ENCODE data around the gene UBQLN3.

The UBQLN3 gene

GRCh38 chr11:5505363-5506048, 4.3 kb downstream of the UBQLN3 start:
- DNase-seq (ENCODE audit: low spot score) = no peak

- no peak for DNase-seq (ENCODE audit: low spot score)
Observed at GRCh38 chr11:5504403-5504921, 5.3 kb downstream of the UBQLN3 start.

DNA sequence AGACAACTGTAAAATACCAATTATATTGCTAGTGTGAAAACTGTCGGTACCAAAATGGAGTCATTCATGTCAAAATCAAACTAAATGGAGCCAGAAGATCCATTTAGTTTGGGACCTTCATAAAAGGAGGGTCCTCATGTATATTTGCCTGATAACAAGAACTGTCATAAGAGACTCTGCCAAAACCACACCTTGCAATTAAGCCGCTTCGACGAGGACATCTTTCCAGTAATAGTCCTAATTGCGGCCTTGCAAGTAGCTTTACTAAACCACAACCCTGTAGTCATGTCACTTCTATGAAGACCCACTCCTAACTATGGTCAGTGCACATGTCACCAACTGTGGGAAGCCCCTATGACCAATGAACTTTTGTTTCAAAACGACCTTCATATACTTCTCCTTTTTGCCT, 9.4 kb downstream of the UBQLN3 start:
- no peak for DNase-seq (ENCODE audit: low spot score)

GRCh38 chr11:5499671-5500070, 10.1 kb downstream of the UBQLN3 start:
- DNase-seq (ENCODE audit: low spot score) = no peak

GRCh38 chr11:5489576-5490357, 20.0 kb downstream of the UBQLN3 start:
- peak; percentile 44 for DNase-seq (ENCODE audit: low spot score)

- DNase-seq (ENCODE audit: low spot score) = no peak
Observed at GRCh38 chr11:5488798-5489399, 20.9 kb downstream of the UBQLN3 start.

GRCh38 chr11:5488385-5488784, 21.4 kb downstream of the UBQLN3 start, which contains the start of gene OR52D1:
OR52D1 (plus strand) TSS chr11:5488685; CDS start chr11:5488707, 22 bp downstream.
- DNase-seq (ENCODE audit: low spot score) = no peak

DNA sequence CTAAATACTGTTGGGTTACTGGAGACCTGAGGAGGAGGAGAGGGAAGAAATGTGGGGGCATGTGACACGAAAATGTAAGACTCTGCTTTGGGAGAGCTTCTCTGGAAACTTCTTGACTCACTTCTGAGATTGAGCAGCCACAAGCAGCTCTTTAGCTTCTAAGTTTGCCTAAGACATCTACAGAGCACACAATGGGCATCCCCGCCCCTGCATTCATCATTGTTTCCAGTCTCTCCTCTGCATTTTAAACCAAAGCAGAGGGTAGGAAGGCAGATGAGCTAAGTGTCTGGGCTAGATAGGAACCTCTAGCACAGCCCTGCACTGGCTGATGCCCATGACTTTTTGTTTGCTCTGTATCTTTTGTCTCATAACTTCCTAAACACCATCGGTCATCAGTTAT, 23.3 kb downstream of the UBQLN3 start:
- no peak for DNase-seq (ENCODE audit: low spot score)

- no peak for DNase-seq (ENCODE audit: low spot score)
Observed at GRCh38 chr11:5486003-5486402, 23.8 kb downstream of the UBQLN3 start.

DNA sequence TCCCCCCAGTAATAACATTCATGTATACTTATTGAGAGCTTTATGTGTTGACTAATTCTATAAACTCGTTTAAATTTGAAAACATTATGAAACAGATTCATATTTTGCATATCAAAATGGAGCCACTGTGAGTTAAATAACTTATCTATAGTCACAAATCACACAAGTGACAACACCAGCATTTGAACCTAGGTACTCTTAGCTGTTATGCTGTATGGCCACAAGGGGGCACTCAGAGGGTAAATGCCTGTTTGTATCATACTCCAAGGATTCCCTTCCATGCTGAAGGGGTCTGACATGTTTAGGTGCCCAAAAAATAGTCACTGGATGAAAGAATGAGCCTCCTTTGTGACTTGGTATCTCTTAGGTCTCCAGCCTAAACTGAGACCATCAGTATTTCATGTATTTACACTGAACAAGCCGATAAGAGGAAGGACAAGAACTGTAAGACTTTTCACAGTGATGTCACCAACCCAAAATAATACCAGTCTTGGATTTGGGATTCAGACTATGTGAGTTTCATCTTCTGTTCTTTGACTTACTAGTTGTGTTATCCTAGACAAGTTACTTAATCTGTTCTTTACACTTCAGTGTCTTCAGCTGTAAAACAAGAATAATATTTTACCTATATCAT, 33.5 kb downstream of the UBQLN3 start:
- peak; percentile 61 for DNase-seq (ENCODE audit: low spot score)

- DNase-seq (ENCODE audit: low spot score) = no peak
Observed at GRCh38 chr11:5473921-5474320, 35.8 kb downstream of the UBQLN3 start.

DNA sequence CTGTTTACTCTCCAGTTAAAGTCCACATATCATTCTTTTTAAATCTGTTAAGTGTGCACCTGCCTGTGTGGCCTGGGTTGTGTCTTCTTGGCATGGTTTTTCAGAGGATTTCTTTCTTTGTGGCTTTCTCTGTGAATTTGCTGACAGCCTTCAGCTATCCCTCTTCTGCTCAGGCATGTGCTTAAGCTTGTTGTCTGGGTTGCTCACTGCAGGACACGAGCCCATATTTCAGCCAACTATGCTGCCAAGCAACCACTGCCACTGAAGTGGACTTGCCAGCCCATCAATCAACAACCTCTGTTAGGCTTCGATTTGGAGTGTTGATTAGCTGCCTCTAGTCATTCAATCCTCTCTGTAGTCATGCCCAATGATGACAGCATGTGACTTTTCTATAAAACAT, 42.2 kb downstream of the UBQLN3 start:
- DNase-seq (ENCODE audit: low spot score) = no peak

DNA sequence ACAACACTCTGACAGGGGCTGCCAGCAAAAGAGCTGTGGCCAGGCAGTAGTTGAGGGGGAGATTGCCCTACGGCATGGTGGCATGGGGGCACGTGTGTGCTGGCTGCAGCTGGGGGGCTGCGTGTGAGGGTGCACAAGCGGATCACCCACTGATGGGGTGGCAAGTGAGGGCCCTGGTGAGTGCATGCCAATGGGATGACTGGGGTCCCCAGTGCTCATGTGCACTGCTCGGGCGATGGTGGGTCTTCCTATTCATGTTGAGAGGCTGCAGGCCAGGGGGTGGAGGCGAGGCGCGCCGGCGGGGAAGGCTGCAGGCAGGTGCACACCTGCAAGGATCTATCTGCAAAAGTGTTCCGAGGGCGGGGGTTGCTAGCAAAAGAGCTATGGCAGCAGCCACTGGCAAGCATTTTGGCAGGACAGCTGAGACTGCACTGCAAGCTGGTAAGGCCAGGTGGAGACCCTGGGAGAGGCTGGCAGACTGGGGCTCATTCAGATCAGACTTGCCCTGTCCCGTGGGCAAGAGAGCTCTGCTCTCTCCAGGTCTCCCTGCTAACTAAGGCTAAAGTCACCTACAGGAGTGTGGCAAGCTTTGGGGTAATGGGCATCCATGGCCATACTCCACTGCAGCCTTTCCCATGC, 48.7 kb downstream of the UBQLN3 start:
- DNase-seq (ENCODE audit: low spot score) = no peak
